Neural progenitor cell (in vitro differentiated cells): ENCODE measurements around the gene PSMD8.

Source experiments
- EZH2phosphoT487 ChIP-seq: fragments of 200-600 bp; sonication (generic); IDR thresholded peaks from 2 replicates; pipeline ENCODE4 v1.6.1; 2017; ENCODE audit warnings: antibody characterized with exemption
- TF ChIP-seq, protein P1 (sequence below): fragments of 200-600 bp; sonication (generic); IDR thresholded peaks from 2 replicates; pipeline ENCODE4 v1.5.1; 2017; ENCODE audit warnings: antibody characterized with exemption, mild to moderate bottlenecking

DNA sequence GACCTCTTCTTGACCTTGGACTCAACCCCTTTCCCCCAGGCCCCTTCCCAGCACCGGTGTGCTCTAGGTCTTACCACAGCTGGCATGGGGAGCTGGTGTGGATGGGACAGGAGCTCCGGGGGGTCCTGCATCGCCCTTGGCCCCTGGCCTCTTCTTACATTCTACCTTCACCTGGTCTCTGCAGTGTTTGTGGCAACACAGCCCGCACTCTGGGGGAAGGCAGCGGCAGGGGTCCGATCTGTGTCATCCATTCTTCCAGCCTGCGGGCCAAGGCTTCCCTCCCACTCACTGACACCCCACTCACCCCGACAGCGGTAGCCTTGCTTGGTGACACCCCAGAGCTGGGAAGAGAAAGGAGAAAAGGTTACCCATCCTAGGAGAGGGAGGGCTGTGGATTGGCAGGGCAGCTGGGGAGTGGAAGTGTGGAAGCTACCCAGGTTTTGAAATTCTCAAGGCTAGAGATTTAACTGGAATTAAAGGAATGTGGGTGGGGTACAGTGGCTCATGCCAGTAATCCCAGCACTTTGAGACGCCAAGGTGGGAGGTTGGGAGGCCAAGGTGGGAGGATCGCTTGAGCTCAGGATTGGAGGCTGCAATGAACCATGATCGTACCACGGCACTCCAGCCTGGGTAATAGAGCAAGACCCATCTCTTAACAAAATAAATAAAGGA is 36.8 kb downstream of the PSMD8 start:
- TF ChIP-seq, protein P1, sequence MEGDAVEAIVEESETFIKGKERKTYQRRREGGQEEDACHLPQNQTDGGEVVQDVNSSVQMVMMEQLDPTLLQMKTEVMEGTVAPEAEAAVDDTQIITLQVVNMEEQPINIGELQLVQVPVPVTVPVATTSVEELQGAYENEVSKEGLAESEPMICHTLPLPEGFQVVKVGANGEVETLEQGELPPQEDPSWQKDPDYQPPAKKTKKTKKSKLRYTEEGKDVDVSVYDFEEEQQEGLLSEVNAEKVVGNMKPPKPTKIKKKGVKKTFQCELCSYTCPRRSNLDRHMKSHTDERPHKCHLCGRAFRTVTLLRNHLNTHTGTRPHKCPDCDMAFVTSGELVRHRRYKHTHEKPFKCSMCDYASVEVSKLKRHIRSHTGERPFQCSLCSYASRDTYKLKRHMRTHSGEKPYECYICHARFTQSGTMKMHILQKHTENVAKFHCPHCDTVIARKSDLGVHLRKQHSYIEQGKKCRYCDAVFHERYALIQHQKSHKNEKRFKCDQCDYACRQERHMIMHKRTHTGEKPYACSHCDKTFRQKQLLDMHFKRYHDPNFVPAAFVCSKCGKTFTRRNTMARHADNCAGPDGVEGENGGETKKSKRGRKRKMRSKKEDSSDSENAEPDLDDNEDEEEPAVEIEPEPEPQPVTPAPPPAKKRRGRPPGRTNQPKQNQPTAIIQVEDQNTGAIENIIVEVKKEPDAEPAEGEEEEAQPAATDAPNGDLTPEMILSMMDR = no peak
- no peak for TF ChIP-seq EZH2phosphoT487
